ENCODE data around the gene CDH23. TPM values are rescaled to one million over a fixed set of nuclear protein-coding genes. Genes with fewer than 3 reads are reported as not detected.
A peak's percentile ranks its signal among the peaks of the same experiment; 100 is the strongest.

The CDH23 gene
- total RNA-seq, 1 donor from 2014 or later, result 5.4 TPM

GRCh38 chr10:71631007-71631861 lies 234.5 kb downstream of the CDH23 start:
- intact Hi-C loops (cut with micrococcal nuclease), result no loop called here
- ATAC-seq, result no peak
- DNase-seq, result no peak

DNA sequence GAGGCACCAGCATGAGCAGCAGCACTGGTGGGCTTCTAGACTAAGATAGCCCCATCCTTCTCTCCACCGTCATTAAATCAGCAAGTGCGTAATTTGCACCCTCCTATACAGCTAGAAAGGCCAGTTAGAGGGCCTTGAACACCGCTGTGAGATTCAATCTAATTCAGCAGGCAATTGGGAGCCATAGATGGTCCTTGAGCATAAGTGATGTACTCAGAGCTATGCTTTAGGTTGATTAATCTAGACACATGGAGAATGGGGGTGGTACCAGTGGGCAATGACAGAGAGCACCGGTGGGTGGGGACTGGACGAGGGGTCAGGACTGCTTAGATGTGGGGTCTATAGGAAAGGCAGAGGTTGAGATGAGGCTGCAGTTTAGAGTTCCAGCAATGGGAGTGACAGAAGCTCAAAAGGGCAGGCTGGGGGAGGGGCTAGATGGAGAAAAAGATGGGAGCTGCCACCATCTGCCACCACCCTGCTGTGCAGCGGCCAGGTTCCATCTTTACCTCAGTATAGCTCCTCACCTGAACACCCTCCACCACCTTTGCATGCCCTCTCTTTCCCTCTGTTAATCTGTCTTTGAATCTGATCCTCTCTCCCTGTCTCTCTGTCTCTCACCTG lies 235.6 kb downstream of the CDH23 start:
- DNase-seq, result no peak
- ATAC-seq, result no peak
- intact Hi-C loops (cut with micrococcal nuclease), result no loop called here

DNA sequence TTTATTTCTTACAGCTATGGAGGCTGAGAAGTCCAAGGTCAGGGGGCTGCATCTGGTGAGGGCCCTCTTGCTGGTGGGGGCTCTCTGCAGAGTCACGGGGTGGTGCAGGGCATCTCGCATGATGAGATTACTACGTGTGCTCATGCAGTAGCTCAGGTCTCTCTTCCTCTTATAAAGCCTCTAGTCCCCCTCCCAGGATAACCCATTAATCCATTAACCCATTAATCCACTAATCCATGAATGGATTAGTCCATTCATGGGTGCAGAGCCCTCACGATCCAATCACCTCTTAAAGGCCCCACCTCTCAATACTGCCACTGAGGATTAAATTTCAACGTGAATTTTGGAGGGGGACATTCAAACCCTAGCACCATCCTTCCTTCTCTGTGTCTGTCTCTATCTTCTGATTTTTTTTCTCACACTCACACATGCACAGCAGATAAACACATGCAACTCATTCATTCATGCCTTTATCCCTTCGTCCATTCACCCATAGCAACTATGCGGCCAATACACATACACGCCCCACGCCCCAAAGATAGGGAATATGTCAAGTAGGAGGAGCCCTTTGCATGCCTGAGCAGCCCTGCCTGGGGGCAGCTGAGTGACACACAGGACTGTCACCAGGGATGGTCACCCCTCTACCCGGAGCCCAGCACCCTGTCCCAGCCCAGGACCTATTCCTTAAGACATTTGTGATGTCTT lies 236.3 kb downstream of the CDH23 start:
- ATAC-seq (no peak), DNase-seq (no peak)
- intact Hi-C loops (cut with micrococcal nuclease), result no loop called here

DNA sequence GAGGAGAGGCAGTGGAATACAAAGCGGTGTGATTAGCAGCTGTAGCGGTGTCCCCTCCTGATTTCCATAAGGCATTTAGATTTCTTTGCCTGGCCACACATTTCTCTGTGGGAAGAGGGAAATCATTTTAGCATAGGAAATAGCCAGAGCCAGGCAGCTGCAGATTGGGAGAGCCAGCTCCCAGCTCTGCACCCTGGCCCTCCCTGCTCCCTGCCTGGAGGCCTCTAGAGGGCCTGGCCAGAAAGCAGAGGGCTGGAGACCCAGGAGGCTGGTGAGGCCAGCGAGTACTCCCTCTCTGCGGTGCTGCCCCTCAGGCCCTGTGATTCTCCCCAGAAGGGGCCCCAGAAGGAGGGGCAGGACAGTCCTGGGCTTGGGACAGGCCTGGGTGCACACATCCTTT lies 237.2 kb downstream of the CDH23 start:
- DNase-seq (no peak), ATAC-seq (no peak)
- intact Hi-C loops (cut with micrococcal nuclease), result no loop called here

DNA sequence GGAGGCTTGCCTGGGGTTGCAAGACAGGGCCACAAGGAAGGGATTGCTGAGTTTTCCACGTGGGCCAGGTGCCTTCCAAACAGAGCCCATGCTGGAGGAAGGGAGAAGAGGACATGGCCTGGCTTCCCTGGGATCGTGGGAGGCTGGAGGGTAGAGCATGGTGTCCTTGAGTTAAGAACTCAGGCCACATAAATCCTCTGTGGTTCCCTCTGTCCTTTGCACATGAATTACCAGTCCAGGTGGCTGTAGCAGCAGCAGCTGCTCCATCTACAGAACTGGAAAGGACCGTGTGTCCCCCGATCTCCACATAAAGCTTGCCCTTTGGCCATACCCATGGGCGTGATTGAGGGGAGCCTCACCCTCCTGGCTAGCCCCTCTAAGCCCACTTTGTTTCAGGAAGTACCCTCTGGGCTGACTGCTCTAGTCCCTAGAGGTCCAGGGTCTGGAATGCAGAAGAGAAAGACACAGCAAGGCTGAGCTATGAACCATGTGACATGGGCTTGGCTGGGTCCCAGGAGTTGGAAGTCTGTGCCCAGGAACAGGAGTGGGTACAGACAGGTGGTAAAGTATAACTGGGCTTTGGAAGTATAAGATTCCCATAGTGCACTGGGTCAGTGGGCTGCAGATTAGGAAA lies 237.9 kb downstream of the CDH23 start:
- intact Hi-C loops (cut with micrococcal nuclease), result no loop called here
- peak; percentile 88 for ATAC-seq
- DNase-seq, result peak; percentile 76

- intact Hi-C loops (cut with micrococcal nuclease), result no loop called here
- ATAC-seq (no peak), DNase-seq (no peak)
These were observed 238.6 kb downstream of the CDH23 start for GRCh38 chr10:71635251-71635866.

GRCh38 chr10:71635867-71636266 lies 239.1 kb downstream of the CDH23 start:
- intact Hi-C loops (cut with micrococcal nuclease), result no loop called here
- DNase-seq (no peak), ATAC-seq (no peak)

- DNase-seq (no peak), ATAC-seq (no peak)
- intact Hi-C loops (cut with micrococcal nuclease), result no loop called here
These were observed 239.9 kb downstream of the CDH23 start for GRCh38 chr10:71636588-71636987.

- ATAC-seq, result no peak
- intact Hi-C loops (cut with micrococcal nuclease), result no loop called here
These were observed 240.6 kb downstream of the CDH23 start for GRCh38 chr10:71637305-71637704.

GRCh38 chr10:71638064-71638821 lies 241.5 kb downstream of the CDH23 start:
- intact Hi-C loops (cut with micrococcal nuclease), result no loop called here
- ATAC-seq, result peak; percentile 50
- DNase-seq, result no peak

More at GRCh38 chr10:71637305-71637704, 240.6 kb downstream of the CDH23 start:
- no peak for DNase-seq

DNA sequence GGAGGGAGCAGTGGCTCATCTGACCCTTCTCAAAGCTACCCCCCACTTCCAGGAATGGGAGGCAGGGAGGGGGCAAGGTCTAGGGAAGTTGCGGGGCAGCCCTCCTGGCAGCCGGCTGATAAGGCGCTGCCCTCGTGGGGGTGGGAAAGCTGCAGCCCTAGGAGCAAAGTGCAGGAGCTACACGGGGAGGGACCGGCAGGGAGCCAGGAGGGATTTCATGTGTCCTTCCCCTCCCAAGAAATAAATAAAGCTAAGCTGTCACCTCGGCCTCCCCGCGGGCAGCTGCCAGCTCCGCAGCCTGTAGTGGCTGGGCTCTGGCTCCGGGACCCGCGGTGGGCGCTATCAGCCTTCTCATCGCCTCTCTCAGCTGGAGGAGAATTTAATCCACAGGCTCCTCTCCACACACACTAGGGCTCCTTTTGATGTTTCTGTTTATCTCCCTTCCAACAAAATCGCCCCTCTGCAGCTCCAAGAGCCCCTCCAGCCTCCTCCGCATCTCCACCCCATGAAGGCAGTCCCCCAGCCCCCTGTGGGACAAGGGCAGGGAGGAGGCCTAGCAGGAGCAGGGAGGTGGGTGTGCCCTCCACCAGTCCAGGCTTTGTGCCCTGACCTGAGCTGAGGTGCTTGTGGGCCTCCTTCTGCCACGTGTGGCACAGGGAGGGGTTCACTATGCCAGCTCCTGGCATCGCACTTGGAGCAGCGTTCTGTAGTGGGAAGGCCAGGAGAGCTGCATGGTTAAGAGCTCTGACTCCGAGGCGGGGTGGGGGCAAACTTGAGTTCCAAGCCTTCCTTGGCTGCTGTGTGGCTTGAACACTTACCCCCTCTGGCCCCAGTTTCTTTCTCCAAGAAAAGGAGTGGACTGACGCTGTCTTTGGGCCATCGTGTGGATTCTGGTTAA lies 242.4 kb downstream of the CDH23 start:
- ATAC-seq (no peak), DNase-seq (no peak)
- intact Hi-C loops (cut with micrococcal nuclease), result no loop called here

GRCh38 chr10:71640607-71641006 lies 243.9 kb downstream of the CDH23 start:
- DNase-seq (no peak), ATAC-seq (no peak)
- intact Hi-C loops (cut with micrococcal nuclease), result no loop called here

DNA sequence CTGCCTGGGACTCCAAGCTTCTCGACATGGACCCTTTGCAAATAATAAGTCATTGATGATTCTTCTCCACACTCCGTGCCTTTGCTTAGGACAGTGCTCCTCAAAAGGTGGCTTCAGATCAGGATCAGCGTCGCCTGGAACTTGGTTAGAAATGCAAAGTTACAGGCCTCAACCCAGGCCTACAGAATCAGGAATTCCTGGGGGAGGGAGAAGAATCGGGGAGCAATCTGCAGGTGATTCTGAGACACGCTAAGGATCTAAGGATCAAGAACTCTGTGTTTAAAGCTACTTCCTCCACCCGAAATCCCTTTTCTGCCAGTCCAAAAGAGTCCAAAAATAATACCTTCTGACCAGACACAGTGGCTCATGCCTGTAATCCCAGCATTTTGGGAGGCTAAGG lies 244.7 kb downstream of the CDH23 start:
- intact Hi-C loops (cut with micrococcal nuclease), result no loop called here
- ATAC-seq (no peak), DNase-seq (no peak)

DNA sequence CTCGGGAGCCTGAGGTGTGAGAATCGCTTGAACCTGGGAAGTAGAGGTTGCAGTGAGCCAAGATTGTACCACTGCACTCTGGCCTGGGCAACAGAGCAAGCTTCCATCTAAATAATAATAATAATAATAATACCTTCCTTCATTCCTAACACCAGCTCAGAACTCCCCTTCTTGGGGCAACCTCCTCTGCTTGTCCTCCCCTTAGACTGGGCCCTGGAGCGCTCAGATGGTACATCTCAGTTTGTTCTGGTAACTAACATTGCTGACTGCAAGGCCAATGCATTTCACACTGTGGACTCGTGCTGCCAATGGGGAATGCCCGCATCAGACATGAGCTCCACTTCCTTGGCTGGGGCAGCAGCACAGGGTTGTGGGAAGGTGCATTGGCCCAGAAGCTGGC lies 245.3 kb downstream of the CDH23 start:
- intact Hi-C loops (cut with micrococcal nuclease), result no loop called here
- DNase-seq, result no peak

DNA sequence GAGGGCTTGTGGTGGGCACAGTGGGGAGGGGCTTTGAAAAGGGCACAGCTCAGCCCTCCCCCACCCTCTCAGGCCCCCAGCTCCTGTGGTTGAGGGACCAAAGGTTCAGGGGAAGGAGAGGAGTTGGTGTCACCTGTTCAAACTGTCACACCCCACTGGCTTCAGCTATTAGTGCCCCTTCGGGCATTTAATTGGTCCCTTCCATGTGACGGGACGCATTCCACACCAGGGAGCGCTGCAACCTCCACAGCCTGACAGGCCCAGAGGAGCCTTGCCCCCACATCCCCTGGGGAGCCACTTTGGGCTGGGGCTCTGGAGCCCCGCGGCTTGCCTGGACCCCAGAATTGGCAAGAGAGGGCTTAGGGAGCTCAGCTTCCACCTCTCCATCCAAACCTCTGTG lies 247.2 kb downstream of the CDH23 start:
- DNase-seq, result no peak
- no peak for ATAC-seq
- intact Hi-C loops (cut with micrococcal nuclease), result no loop called here

More for the DNA sequence above, 245.3 kb downstream of the CDH23 start:
- ATAC-seq, result no peak

- ATAC-seq (no peak), DNase-seq (no peak)
- intact Hi-C loops (cut with micrococcal nuclease), result no loop called here
These were observed 247.8 kb downstream of the CDH23 start for GRCh38 chr10:71644307-71645180.

DNA sequence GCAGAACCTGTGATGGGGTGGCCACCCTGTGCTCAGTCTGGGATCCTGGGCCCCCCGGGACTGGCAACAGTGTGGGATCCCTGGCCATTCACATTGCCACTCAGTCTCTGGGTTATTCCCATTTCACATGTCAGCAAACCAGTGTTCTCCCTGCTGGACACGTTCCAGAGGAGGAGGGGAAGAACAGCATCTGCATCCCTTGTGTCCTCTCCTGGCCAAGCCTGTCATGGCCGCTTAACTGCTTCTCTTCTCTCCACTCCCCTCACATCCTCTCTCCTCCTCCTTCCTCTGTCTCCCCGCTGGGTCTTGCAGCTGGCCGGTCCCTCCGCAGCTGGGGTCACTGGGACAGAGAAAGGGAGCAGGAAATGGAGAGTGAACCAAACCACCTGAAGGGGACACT lies 248.5 kb downstream of the CDH23 start:
- ATAC-seq (no peak), DNase-seq (no peak)
- intact Hi-C loops (cut with micrococcal nuclease), result no loop called here

All from left ventricle myocardium superior (tissue), 1 donor.